ENCODE results near the gene NOM1.
"Not testable (repeated sequence)": the region's sequence is repeated elsewhere in the genome, so short reads cannot be mapped to it uniquely, and the experiment has no call there.

Gene NOM1

GRCh38 chr7:156941393-156942182, 7.9 kb upstream of the NOM1 start:
- DNase-seq, result no peak

- DNase-seq, result peak; percentile 20
Observed at GRCh38 chr7:156942708-156943090, 6.8 kb upstream of the NOM1 start.

- no peak for DNase-seq
Observed at GRCh38 chr7:156943091-156944041, 6.1 kb upstream of the NOM1 start.

GRCh38 chr7:156944876-156945275, 4.6 kb upstream of the NOM1 start:
- DNase-seq, result no peak

- DNase-seq, result no peak
Observed at GRCh38 chr7:156947120-156947843, 2.2 kb upstream of the NOM1 start.

- no peak for DNase-seq
Observed at GRCh38 chr7:156948361-156948760, 1.2 kb upstream of the NOM1 start.

GRCh38 chr7:156950381-156950858, 908 bp downstream of the NOM1 start:
- DNase-seq, result no peak

GRCh38 chr7:156953215-156953614, 3.7 kb downstream of the NOM1 start:
- DNase-seq, result not testable (repeated sequence)

GRCh38 chr7:156954941-156955340, 5.4 kb downstream of the NOM1 start:
- DNase-seq, result no peak

- no peak for DNase-seq
Observed at GRCh38 chr7:156956727-156957126, 7.2 kb downstream of the NOM1 start.

GRCh38 chr7:156962145-156962544, 12.6 kb downstream of the NOM1 start:
- no peak for DNase-seq

- DNase-seq, result no peak
Observed at GRCh38 chr7:156962897-156963296, 13.4 kb downstream of the NOM1 start.

GRCh38 chr7:156963472-156963871, 14.0 kb downstream of the NOM1 start:
- DNase-seq, result no peak

- DNase-seq, result no peak
Observed at GRCh38 chr7:156964971-156965370, 15.5 kb downstream of the NOM1 start.

- no peak for DNase-seq
Observed at GRCh38 chr7:156966387-156966786, 16.9 kb downstream of the NOM1 start.

GRCh38 chr7:156968183-156968582, 18.7 kb downstream of the NOM1 start:
- DNase-seq, result no peak

GRCh38 chr7:156969972-156970420, 20.5 kb downstream of the NOM1 start:
- peak; percentile 26 for DNase-seq

- no peak for DNase-seq
Observed at GRCh38 chr7:156975620-156976019, 26.1 kb downstream of the NOM1 start.

GRCh38 chr7:156979007-156979606, 29.6 kb downstream of the NOM1 start:
- DNase-seq, result no peak

- DNase-seq, result no peak
Observed at GRCh38 chr7:156979711-156980110, 30.2 kb downstream of the NOM1 start.

GRCh38 chr7:156984174-156984891, 34.8 kb downstream of the NOM1 start:
- DNase-seq, result peak; percentile 59

Data from eye (tissue), 1 donor.